Heart right ventricle (tissue), 16 donors: Measurements from ENCODE around the gene PLEKHA1. TPM values are rescaled to one million over a fixed set of nuclear protein-coding genes. Genes with fewer than 3 reads are reported as not detected.

ENCODE experiments used
- ATAC-seq, 8 donors: fragments of 200-7000 bp; cut with Tn5 transposase; one replicate each; pipeline ENCODE4 v1.9.1; 2020; ENCODE audit warnings: mild to moderate bottlenecking in 8 of 8, moderate library complexity in 8 of 8, moderate number of reproducible peaks in 1 of 8
- DNase-seq, 2 donors: peaks; one replicate each; pipeline ENCODE4 v3.0.0-alpha.2; 2020
- H3K27ac ChIP-seq, 10 donors: fragments of 200-600 bp; sonication (generic) in 2 of 10; one replicate each; pipeline versions ENCODE4 v1.5.0 to v1.8.0; 2020 to 2022; ENCODE audit warnings: mild to moderate bottlenecking in 3 of 10
- H3K27me3 ChIP-seq, 7 donors: fragments of 200-600 bp; one replicate each; pipeline ENCODE4 v1.8.0; 2021 to 2022; ENCODE audit warnings: mild to moderate bottlenecking in 2 of 7
- H3K36me3 ChIP-seq, 9 donors: fragments of 200-600 bp; sonication (generic) in 1 of 9; one replicate each; pipeline versions ENCODE4 v1.5.0 to v1.8.0; 2020 to 2022; ENCODE audit warnings: mild to moderate bottlenecking in 2 of 9
- H3K4me1 ChIP-seq, 9 donors: fragments of 200-600 bp; sonication (generic) in 1 of 9; one replicate each; pipeline versions ENCODE4 v1.5.0 to v1.8.0; 2020 to 2022; ENCODE audit warnings: mild to moderate bottlenecking in 4 of 9
- H3K4me3 ChIP-seq, 10 donors: fragments of 200-600 bp; sonication (generic) in 2 of 10; one replicate each; pipeline versions ENCODE4 v1.5.0 to v1.8.0; 2020 to 2022; ENCODE audit warnings: mild to moderate bottlenecking in 7 of 10, moderate library complexity in 2 of 10
- H3K9me3 ChIP-seq, 11 donors: fragments of 200-600 bp in 10 of 11; sonication (generic) in 2 of 11; one replicate each; pipeline versions ENCODE4 v1.5.0 to v1.8.0; 2013 to 2022; ENCODE audit warnings: mild to moderate bottlenecking in 2 of 11, control low read depth in 1 of 11, moderate library complexity in 1 of 11
- WGBS, 2 donors: extraction: QIAGEN DNeasy Blood & Tissue Kit; methylation state at CpG; one replicate each; pipeline ENCODE4 v1.1.7; 2013; ENCODE audit warnings: inconsistent platforms in 1 of 2; 5-methylcytosine and 5-hydroxymethylcytosine counted together
- intact Hi-C, 10 donors: fragments of 100-400 bp; cut with DNase I; formaldehyde crosslinking; loops; one replicate each; pipeline versions ENCODE4 v1.11.1 to v1.14.2; 2022
- polyA plus RNA-seq, 2 donors: library from polyadenylated mRNA; stranded (reverse); fragments of 200-250 nt; gene quantifications; one replicate each; pipeline ENCODE4 v1.2.3, GENCODE V29; 2013
- total RNA-seq, 10 donors: library from RNA; stranded (reverse); fragmentation: NEBNext Ultra II Directional in 3 of 10; extraction: Animal tissue kit (Norgen Biotek cat#: 25700) in 3 of 10; gene quantifications; one replicate each; pipeline versions ENCODE4 v1.2.1 to v1.2.4, GENCODE V29; 2021 to 2023
- TF ChIP-seq, protein P1 (sequence below), 9 donors: fragments of 200-600 bp; sonication (generic) in 2 of 9; IDR thresholded peaks; one replicate each; pipeline versions ENCODE4 v1.5.0 to v1.8.0; 2021 to 2022; ENCODE audit warnings: antibody characterized with exemption in 9 of 9, mild to moderate bottlenecking in 5 of 9, moderate library complexity in 1 of 9
- donor health status: Arrhythmogenic right ventricular cardiomyopathy.
- donor health status: ischemic (EF 13 %, LVEDD 7.1; RV severe dilation, severe dysfunction).
- donor health status: healthy with polysubstance abuse.
- donor health status: DM: no; HTN: yes; CAD: no.
- donor health status: DM: no; HTN: no; CAD: no.
- donor health status: ischemic (EF 25% LVEDD 6.9; RV normal size, moderate dysfunction).
- donor health status: ischemic (EF 25% LVEDD 5.7; RV mildly dilated, moderate dysfunction).
- donor health status: healthy.
- donor health status: DM: yes; HTN: yes; CAD: no.
- donor health status: Ischemic cardiomyopathy.
- donor health status: ischemic (EF 35%, LVEDD 5.7; RV mildly dilated, moderate dysfunction).
- donor health status: nonischemic (EF 11% LVEDD 7.7; RV severe dilation, severe dysfunction).
- donor health status: DM: yes; HTN: yes; CAD: no.
- donor health status: PGD.
- donor health status: ischemic (EF 29% LVEDD 5.4; RV normal size, mild dysfunction).
- donor health status: nonischemic (EF 23%, LVEDD 6.1; RV moderate dilation, normal function).

PLEKHA1 gene
- total and polyA plus RNA-seq, 12 donors, result 16.7 to 72.9 (median 49.4) TPM

DNA sequence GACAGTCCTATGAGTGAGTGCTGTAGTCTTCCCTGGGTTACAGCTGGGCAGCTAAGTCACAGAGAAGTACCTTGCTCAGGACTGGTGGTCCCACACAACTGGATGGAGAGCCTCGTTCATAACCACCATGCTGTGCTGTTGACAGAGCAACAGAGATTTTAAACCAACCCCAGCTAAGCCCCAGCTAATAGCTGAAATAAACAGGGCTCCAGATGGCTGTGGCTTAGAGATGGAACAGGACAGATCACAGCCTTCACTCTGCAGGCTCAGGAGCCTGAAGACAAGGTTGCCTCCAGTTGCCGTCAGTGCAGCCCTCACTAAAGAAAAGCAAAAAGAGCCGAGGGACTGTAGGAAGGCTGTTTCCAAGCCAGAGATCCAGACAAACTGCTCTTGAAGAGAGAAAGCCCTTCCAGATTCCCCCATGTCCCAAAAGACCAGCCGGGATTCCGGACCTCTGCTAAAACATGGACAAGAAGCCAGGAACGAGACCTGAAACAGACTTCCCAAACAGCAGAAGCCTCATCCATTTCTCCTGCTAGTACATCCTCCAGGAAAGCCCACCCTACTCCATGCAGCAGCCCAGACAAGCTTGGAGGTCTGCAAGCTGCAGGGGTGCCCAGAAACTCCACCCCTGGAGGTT lies 91.0 kb downstream of the PLEKHA1 start:
- WGBS, 2 donors, result 74 to 83% methylated on average over 6 of the region's 6 CpGs
- Histone ChIP-seq H3K27me3 (peaks cover 0 to 32% (median 0%) of the 10 kb centered on the region in 7 donors), H3K36me3 (peaks cover 0 to 13% (median 0%) of the 10 kb centered on the region in 9 donors), H3K4me3 (no peak overlapping the region), H3K27ac (no peak overlapping the region), H3K4me1 (peaks cover 11 to 71% (median 43%) of the 10 kb centered on the region in 9 donors), H3K9me3 (no peaks in the 10 kb centered on the region)
- DNase-seq (no peak), ATAC-seq (no peak)
- intact Hi-C loops, result loop anchor here in 1 of 10 donors (10.0 kb wide), 1 partner anchor 99 kb away; the partner anchor contains the start of gene DMBT1
- TF ChIP-seq, protein P1, sequence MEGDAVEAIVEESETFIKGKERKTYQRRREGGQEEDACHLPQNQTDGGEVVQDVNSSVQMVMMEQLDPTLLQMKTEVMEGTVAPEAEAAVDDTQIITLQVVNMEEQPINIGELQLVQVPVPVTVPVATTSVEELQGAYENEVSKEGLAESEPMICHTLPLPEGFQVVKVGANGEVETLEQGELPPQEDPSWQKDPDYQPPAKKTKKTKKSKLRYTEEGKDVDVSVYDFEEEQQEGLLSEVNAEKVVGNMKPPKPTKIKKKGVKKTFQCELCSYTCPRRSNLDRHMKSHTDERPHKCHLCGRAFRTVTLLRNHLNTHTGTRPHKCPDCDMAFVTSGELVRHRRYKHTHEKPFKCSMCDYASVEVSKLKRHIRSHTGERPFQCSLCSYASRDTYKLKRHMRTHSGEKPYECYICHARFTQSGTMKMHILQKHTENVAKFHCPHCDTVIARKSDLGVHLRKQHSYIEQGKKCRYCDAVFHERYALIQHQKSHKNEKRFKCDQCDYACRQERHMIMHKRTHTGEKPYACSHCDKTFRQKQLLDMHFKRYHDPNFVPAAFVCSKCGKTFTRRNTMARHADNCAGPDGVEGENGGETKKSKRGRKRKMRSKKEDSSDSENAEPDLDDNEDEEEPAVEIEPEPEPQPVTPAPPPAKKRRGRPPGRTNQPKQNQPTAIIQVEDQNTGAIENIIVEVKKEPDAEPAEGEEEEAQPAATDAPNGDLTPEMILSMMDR (IDR thresholded peaks at IDR 0.05), result no peak

DNA sequence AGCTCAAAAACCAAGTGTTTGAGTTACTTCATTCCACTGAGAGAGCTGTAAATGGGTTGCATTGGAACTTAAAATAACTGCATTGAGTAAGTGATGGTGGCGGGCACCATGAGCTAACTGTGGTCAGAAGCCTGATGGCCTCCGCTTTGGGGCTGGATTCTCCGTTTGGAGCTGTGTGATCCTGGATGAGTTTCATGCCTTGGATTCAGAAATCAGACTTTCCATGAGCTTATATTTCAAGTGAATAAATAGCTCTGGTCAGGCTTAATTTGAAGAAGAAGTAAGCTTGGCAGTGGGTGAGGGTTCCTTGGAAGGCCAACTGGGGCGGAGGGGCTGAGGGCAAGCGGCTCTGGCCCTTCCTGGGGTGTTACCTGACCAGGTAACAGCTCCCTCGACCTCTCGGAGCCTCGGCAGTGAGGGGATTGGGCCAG lies 92.5 kb downstream of the PLEKHA1 start:
- Histone ChIP-seq H3K9me3 (no peaks in the 10 kb centered on the region), H3K36me3 (peaks cover 0 to 13% (median 0%) of the 10 kb centered on the region in 9 donors), H3K27ac (no peak overlapping the region), H3K4me1 (peaks cover 12 to 73% (median 50%) of the 10 kb centered on the region in 9 donors), H3K27me3 (peaks cover 0 to 23% (median 0%) of the 10 kb centered on the region in 7 donors), H3K4me3 (no peak overlapping the region)
- ATAC-seq, result no peak
- DNase-seq, result no peak
- TF ChIP-seq, protein P1 (IDR thresholded peaks at IDR 0.05), result no peak
- intact Hi-C loops, result loop anchor here in 1 of 10 donors (10.0 kb wide), 1 partner anchor 98 kb away; the partner anchor contains the start of gene DMBT1
- WGBS, 2 donors, result 91 to 97% methylated on average over 8 of the region's 8 CpGs

DNA sequence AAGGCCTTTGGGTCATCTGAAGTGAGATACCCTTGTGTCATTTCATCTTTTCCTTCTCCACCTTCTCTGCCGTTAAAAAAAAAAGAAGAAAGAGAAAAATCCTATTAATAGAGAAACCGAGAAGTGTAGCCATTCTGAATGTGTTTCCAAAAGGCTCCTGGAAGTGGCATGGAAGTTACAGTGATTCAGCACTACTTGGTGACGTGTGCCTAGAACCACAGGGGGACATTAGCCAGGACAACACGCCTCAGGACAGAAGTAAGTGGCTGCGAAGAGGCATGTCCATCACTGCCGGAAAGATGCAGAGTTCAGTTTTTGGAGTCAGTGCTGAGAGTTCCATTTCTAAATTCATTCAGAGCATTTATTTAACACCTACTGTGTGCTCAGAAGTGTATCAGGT lies 93.2 kb downstream of the PLEKHA1 start:
- H3K4me1 ChIP-seq, result peaks cover 8 to 76% (median 53%) of the 10 kb centered on the region in 9 donors
- WGBS, 2 donors, result 83 to 91% methylated on average over 6 of the region's 6 CpGs
- no peak for DNase-seq

DNA sequence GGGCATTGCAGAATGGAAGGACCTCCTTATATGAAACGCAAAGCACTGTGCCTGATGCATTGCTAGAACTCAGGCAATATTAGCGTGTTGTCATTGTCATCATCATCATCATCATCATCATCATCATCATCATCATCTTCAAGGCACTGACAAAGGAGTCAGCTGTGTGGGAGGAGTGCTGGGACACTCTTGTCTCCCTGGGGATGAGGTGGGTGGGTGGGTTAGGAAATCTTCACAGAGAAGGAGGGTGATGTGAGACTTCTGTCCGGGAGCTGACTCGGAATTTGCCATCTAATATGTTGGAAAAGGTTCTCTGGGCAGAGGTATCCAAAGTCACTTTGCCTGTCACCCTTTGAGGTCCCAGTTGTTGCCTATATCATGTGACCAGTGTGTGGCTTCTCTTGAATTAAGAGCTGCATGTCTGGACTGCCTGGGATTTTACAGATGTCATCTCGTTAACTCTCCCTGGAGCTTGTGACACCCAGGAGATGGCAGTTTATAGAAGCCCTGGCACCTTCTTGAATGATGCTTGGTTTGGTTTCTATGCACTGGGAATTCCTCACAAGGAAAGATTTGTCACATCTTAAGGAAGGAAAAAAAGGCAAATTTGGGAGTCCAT lies 93.9 kb downstream of the PLEKHA1 start:
- TF ChIP-seq, protein P1 (IDR thresholded peaks at IDR 0.05), result no peak
- Histone ChIP-seq H3K4me1 (peaks cover 10 to 76% (median 58%) of the 10 kb centered on the region in 9 donors), H3K4me3 (no peak overlapping the region), H3K27ac (peak overlapping the region in 1 of 10 donors; percentile 49), H3K36me3 (peaks cover 0 to 13% (median 0%) of the 10 kb centered on the region in 9 donors), H3K9me3 (no peaks in the 10 kb centered on the region), H3K27me3 (peaks cover 0 to 9% (median 0%) of the 10 kb centered on the region in 7 donors)
- ATAC-seq, result peak in 1 of 8 donors; percentile 23
- 78 to 86% methylated on average over 5 of the region's 5 CpGs for WGBS, 2 donors
- intact Hi-C loops, result loop anchor here in 1 of 10 donors (10.0 kb wide), 1 partner anchor 96 kb away; the partner anchor contains the start of gene DMBT1
- no peak for DNase-seq

More for the DNA sequence above, 93.2 kb downstream of the PLEKHA1 start:
- H3K27ac ChIP-seq, result no peak overlapping the region
- peaks cover 0 to 16% (median 0%) of the 10 kb centered on the region in 7 donors for H3K27me3 ChIP-seq
- intact Hi-C loops, result loop anchor here in 1 of 10 donors (10.0 kb wide), 1 partner anchor 97 kb away; the partner anchor contains the start of gene DMBT1
- ATAC-seq, result no peak
- H3K36me3 ChIP-seq, result peaks cover 0 to 13% (median 0%) of the 10 kb centered on the region in 9 donors
- no peak overlapping the region for H3K4me3 ChIP-seq
- no peaks in the 10 kb centered on the region for H3K9me3 ChIP-seq
- TF ChIP-seq, protein P1 (IDR thresholded peaks at IDR 0.05), result no peak
